ENCODE results near the gene BCL11B.

DNA sequence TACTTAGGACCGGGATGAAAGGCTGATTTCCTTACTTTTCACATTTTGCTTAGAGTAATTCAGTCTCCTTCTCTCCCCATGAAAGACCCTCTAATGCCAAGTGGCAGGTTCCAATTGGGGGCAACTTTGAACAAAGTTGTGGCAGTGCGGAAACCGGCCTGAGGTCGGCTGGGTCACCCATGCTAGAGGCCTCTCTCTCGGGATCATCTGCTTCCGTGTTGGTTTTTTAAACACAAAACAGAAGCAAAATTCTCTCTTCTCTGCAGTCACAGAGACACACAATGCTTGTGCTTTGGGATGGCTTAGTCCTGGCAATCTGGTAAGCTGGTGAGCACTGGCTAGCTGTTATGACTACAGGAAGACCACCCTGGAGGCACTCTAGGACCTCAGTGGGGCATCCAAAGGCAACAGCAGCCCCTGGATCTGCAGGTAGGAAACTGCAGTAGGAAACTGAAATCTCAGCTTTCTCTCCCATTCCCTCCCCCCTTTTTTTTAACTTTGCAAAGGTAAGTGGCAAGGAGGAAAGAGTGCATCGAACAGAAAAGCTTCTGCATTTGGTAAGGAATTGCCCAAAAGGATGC, 102.1 kb downstream of the BCL11B start:
- TF ChIP-seq, protein P1, sequence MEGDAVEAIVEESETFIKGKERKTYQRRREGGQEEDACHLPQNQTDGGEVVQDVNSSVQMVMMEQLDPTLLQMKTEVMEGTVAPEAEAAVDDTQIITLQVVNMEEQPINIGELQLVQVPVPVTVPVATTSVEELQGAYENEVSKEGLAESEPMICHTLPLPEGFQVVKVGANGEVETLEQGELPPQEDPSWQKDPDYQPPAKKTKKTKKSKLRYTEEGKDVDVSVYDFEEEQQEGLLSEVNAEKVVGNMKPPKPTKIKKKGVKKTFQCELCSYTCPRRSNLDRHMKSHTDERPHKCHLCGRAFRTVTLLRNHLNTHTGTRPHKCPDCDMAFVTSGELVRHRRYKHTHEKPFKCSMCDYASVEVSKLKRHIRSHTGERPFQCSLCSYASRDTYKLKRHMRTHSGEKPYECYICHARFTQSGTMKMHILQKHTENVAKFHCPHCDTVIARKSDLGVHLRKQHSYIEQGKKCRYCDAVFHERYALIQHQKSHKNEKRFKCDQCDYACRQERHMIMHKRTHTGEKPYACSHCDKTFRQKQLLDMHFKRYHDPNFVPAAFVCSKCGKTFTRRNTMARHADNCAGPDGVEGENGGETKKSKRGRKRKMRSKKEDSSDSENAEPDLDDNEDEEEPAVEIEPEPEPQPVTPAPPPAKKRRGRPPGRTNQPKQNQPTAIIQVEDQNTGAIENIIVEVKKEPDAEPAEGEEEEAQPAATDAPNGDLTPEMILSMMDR (IDR thresholded peaks at IDR 0.05), result no peak
- no peak for TF ChIP-seq POLR2A (IDR thresholded peaks at IDR 0.05)
